Neural progenitor cell (in vitro differentiated cells): Measurements from ENCODE around the gene ARHGEF12. TPM values are rescaled to one million over a fixed set of nuclear protein-coding genes. Genes with fewer than 3 reads are reported as not detected.

ENCODE experiments used
- DNase-seq: peaks from one replicate; pipeline ENCODE4 v3.0.0-alpha.2; 2016; ENCODE audit warnings: low spot score
- H2AFZ ChIP-seq: fragments of 200-600 bp; sonication (generic); replicated peaks from 2 replicates; pipeline ENCODE4 v1.6.1; 2016; ENCODE audit warnings: antibody characterized with exemption
- H3F3A ChIP-seq: fragments of 200-600 bp; sonication (generic); 2 replicates; pipeline ENCODE4 v1.6.1; 2016; ENCODE audit warnings: antibody characterized with exemption, low read depth
- H3K27ac ChIP-seq: fragments of 200-600 bp; sonication (generic); 2 replicates; pipeline ENCODE4 v1.5.1; 2016; ENCODE audit warnings: mild to moderate bottlenecking
- H3K27me3 ChIP-seq: fragments of 200-600 bp; sonication (generic); 2 replicates; pipeline ENCODE4 v1.6.1; 2016; ENCODE audit warnings: mild to moderate bottlenecking, moderate library complexity
- H3K36me3 ChIP-seq: fragments of 200-600 bp; sonication (generic); 2 replicates; pipeline ENCODE4 v1.5.1; 2016
- H3K4me1 ChIP-seq: fragments of 200-600 bp; sonication (generic); 2 replicates; pipeline ENCODE4 v1.6.1; 2016; ENCODE audit warnings: mixed run types
- H3K4me2 ChIP-seq: fragments of 200-600 bp; sonication (generic); 2 replicates; pipeline ENCODE4 v1.6.1; 2016
- H3K4me3 ChIP-seq: fragments of 200-600 bp; sonication (generic); 2 replicates; pipeline ENCODE4 v1.5.1; 2016
- H3K79me2 ChIP-seq: fragments of 200-600 bp; sonication (generic); 2 replicates; pipeline ENCODE4 v1.6.1; 2016; ENCODE audit warnings: low read depth
- H3K9ac ChIP-seq: fragments of 200-600 bp; sonication (generic); 2 replicates; pipeline ENCODE4 v1.6.1; 2016
- H3K9me3 ChIP-seq: fragments of 200-600 bp; sonication (generic); 2 replicates; pipeline ENCODE4 v1.5.1; 2016; ENCODE audit warnings: low read depth
- H4K20me1 ChIP-seq: fragments of 200-600 bp; sonication (generic); 2 replicates; pipeline ENCODE4 v1.6.1; 2016; ENCODE audit warnings: low read depth
- H3K27ac Mint-ChIP-seq: 3 replicates; pipeline ENCODE4 v1.8.0; 2021; ENCODE audit warnings: mixed read lengths
- H3K27me3 Mint-ChIP-seq: 2 replicates; pipeline ENCODE4 v1.8.0; 2022; ENCODE audit warnings: low read depth, mild to moderate bottlenecking, inconsistent platforms, moderate library complexity, mixed read lengths; ENCODE audit not compliant: insufficient read depth
- H3K36me3 Mint-ChIP-seq: 3 replicates; pipeline ENCODE4 v1.8.0; 2021; ENCODE audit warnings: mixed read lengths
- H3K4me1 Mint-ChIP-seq: 3 replicates; pipeline ENCODE4 v1.8.0; 2021; ENCODE audit warnings: mixed read lengths
- H3K4me3 Mint-ChIP-seq: 3 replicates; pipeline ENCODE4 v1.8.0; 2021; ENCODE audit warnings: mild to moderate bottlenecking, moderate library complexity, mixed read lengths
- H3K9me3 Mint-ChIP-seq: 3 replicates; pipeline ENCODE4 v1.8.0; 2020; ENCODE audit warnings: mixed read lengths
- EZH2 ChIP-seq: fragments of 200-600 bp; sonication (generic); IDR thresholded peaks from 2 replicates; pipeline ENCODE4 v1.6.1; 2017; ENCODE audit warnings: antibody characterized with exemption, mild to moderate bottlenecking, moderate library complexity
- EZH2phosphoT487 ChIP-seq: fragments of 200-600 bp; sonication (generic); IDR thresholded peaks from 2 replicates; pipeline ENCODE4 v1.6.1; 2017; ENCODE audit warnings: antibody characterized with exemption
- total RNA-seq: library from RNA; depleted of rRNA; stranded (reverse); fragments of >200 nt; gene quantifications from 2 replicates; pipeline ENCODE4 v1.2.3, GENCODE V29; 2015; ENCODE audit warnings: low replicate concordance
- TF ChIP-seq, protein P1 (sequence below): fragments of 200-600 bp; sonication (generic); IDR thresholded peaks from 2 replicates; pipeline ENCODE4 v1.5.1; 2017; ENCODE audit warnings: antibody characterized with exemption, mild to moderate bottlenecking

ARHGEF12 gene
- total RNA-seq, 1 donor from 2014 or later: 31.3 TPM

DNA sequence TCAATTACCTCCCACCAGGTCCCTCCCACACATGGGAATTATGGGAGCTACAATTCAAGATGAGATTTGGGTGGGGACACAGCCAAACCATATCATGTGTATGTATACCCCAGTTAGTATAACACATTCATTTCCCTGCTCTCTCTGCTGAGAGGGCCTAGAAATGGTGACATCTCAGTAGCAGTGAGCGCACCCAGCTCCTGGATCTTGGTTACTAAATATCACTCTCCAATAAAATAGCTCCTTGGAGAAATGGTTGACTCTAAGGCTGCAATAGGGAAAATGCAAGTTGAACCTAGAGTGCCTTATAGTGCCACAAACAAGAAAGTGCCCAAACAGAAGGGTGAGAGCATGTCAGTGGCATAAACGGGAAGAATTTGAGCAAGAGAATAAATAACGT lies 59.6 kb downstream of the ARHGEF12 start:
- no peaks in the 10 kb centered on the region for H3F3A ChIP-seq
- peaks cover 6% of the 10 kb centered on the region for H3K36me3 Mint-ChIP-seq
- no peak overlapping the region for H2AFZ ChIP-seq
- H3K36me3 ChIP-seq: no peaks in the 10 kb centered on the region
- no peaks in the 10 kb centered on the region for H3K9me3 ChIP-seq
- no peak overlapping the region for H3K27ac Mint-ChIP-seq
- H3K4me1 Mint-ChIP-seq: peaks cover 15% of the 10 kb centered on the region
- H3K4me3 Mint-ChIP-seq: no peak overlapping the region
- no peaks in the 10 kb centered on the region for H4K20me1 ChIP-seq
- no peaks in the 10 kb centered on the region for H3K27me3 ChIP-seq
- no peak for DNase-seq
- no peak overlapping the region for H3K27ac ChIP-seq
- no peak overlapping the region for H3K4me2 ChIP-seq
- no peaks in the 10 kb centered on the region for H3K27me3 Mint-ChIP-seq
- TF ChIP-seq EZH2phosphoT487 (no peak), EZH2 (no peak)
- TF ChIP-seq, protein P1, sequence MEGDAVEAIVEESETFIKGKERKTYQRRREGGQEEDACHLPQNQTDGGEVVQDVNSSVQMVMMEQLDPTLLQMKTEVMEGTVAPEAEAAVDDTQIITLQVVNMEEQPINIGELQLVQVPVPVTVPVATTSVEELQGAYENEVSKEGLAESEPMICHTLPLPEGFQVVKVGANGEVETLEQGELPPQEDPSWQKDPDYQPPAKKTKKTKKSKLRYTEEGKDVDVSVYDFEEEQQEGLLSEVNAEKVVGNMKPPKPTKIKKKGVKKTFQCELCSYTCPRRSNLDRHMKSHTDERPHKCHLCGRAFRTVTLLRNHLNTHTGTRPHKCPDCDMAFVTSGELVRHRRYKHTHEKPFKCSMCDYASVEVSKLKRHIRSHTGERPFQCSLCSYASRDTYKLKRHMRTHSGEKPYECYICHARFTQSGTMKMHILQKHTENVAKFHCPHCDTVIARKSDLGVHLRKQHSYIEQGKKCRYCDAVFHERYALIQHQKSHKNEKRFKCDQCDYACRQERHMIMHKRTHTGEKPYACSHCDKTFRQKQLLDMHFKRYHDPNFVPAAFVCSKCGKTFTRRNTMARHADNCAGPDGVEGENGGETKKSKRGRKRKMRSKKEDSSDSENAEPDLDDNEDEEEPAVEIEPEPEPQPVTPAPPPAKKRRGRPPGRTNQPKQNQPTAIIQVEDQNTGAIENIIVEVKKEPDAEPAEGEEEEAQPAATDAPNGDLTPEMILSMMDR: no peak
- H3K9ac ChIP-seq: no peak overlapping the region
- H3K79me2 ChIP-seq: peaks cover 61% of the 10 kb centered on the region
- peaks cover 16% of the 10 kb centered on the region for H3K9me3 Mint-ChIP-seq
- peaks cover 20% of the 10 kb centered on the region for H3K4me1 ChIP-seq
- H3K4me3 ChIP-seq: no peak overlapping the region

DNA sequence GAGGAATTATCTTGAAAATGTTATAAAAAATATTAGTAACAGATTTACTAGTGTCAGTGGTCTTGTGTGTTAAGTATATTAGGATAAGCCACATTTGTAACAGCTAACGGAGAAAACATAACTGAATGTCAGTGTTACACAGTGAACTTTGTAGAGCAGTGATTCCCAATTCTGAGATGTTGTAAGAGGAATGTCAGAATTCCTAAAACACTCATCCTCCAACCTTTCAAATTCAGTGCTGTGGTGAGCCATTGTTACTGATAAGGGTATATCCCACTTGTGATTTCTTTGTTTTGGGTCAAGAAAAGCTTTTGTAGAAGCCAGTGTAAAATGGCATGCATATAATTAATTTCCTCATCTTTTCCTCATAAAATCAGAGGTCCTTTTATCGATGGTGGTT lies 61.9 kb downstream of the ARHGEF12 start:
- TF ChIP-seq, protein P1: no peak
- no peak for TF ChIP-seq EZH2phosphoT487
- TF ChIP-seq EZH2: no peak
- H2AFZ ChIP-seq: no peak overlapping the region
- no peaks in the 10 kb centered on the region for H3F3A ChIP-seq
- no peak for DNase-seq
- no peak overlapping the region for H3K27ac ChIP-seq
- H3K4me1 ChIP-seq: peaks cover 5% of the 10 kb centered on the region
- peaks cover 61% of the 10 kb centered on the region for H3K79me2 ChIP-seq
- H3K4me3 ChIP-seq: no peak overlapping the region
- no peak overlapping the region for H3K9ac ChIP-seq
- no peak overlapping the region for H3K4me2 ChIP-seq
- Mint-ChIP-seq H3K27me3 (no peaks in the 10 kb centered on the region), H3K4me3 (no peak overlapping the region), H3K9me3 (peaks cover 16% of the 10 kb centered on the region), H3K27ac (no peak overlapping the region), H3K4me1 (peaks cover 15% of the 10 kb centered on the region), H3K36me3 (peaks cover 6% of the 10 kb centered on the region)
- H3K36me3 ChIP-seq: no peaks in the 10 kb centered on the region
- H3K9me3 ChIP-seq: no peaks in the 10 kb centered on the region
- no peaks in the 10 kb centered on the region for H3K27me3 ChIP-seq
- no peaks in the 10 kb centered on the region for H4K20me1 ChIP-seq

DNA sequence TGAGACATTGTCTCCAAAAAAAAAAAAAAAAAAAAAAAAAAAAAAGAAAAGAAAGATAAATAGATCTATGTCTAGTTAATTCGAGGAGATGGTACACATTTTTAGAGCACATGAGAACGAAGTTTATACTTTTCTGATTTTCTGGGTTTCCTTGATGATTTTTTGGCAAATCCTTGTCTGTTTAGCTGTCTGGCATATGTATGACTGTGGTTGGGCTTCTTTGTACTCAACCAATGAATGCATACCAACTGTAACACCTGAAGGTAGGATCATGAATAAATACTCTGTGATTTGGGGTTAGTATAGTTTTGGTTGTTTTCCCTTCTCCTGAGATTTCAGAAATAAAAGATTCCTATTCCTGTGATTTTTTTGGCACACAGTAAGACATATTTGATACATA lies 63.1 kb downstream of the ARHGEF12 start:
- H3K27me3 Mint-ChIP-seq: no peaks in the 10 kb centered on the region
- peaks cover 61% of the 10 kb centered on the region for H3K79me2 ChIP-seq
- H3K4me1 Mint-ChIP-seq: peaks cover 21% of the 10 kb centered on the region
- no peak overlapping the region for H3K27ac Mint-ChIP-seq
- H2AFZ ChIP-seq: no peak overlapping the region
- H3K9me3 Mint-ChIP-seq: peaks cover 7% of the 10 kb centered on the region
- no peaks in the 10 kb centered on the region for H4K20me1 ChIP-seq
- no peaks in the 10 kb centered on the region for H3K9me3 ChIP-seq
- H3K4me3 ChIP-seq: no peak overlapping the region
- H3F3A ChIP-seq: no peaks in the 10 kb centered on the region
- no peak overlapping the region for H3K4me3 Mint-ChIP-seq
- no peaks in the 10 kb centered on the region for H3K36me3 ChIP-seq
- no peak for DNase-seq
- peaks cover 15% of the 10 kb centered on the region for H3K4me1 ChIP-seq
- no peak overlapping the region for H3K9ac ChIP-seq
- H3K27me3 ChIP-seq: no peaks in the 10 kb centered on the region
- no peak overlapping the region for H3K4me2 ChIP-seq
- H3K36me3 Mint-ChIP-seq: peaks cover 4% of the 10 kb centered on the region
- H3K27ac ChIP-seq: no peak overlapping the region
- TF ChIP-seq EZH2: no peak
- TF ChIP-seq, protein P1: no peak
- no peak for TF ChIP-seq EZH2phosphoT487
